ENCODE measurements around the gene AGO4. TPM values are rescaled to one million over a fixed set of nuclear protein-coding genes. Genes with fewer than 3 reads are reported as not detected.

Gene AGO4
- total and polyA plus RNA-seq, 2 donors from 2014 or later, result 3.3 to 12.2 TPM

GRCh38 chr1:35764283-35764682, 43.5 kb upstream of the AGO4 start:
- Histone ChIP-seq H3K27ac (ENCODE audit: low read depth in 2 of 2, low read length in 2 of 2) (no peak overlapping the region), H3K36me3 (ENCODE audit: control insufficient read depth in 2 of 3, insufficient read depth in 3 of 3, low read length in 3 of 3) (no peaks in the 10 kb centered on the region), H3K27me3 (ENCODE audit: control insufficient read depth, insufficient read depth, low read length) (no peaks in the 10 kb centered on the region), H3K4me3 (ENCODE audit: low read length in 3 of 3) (no peak overlapping the region), H3K9ac (ENCODE audit: low read length in 3 of 3) (no peak overlapping the region), H3K9me3 (ENCODE audit: control insufficient read depth in 2 of 3, insufficient read depth in 1 of 3, low read length in 3 of 3) (no peaks in the 10 kb centered on the region), H3K4me1 (ENCODE audit: control insufficient read depth in 2 of 3, insufficient read depth in 2 of 3, low read depth in 1 of 3, low read length in 3 of 3) (no peaks in the 10 kb centered on the region)
- DNase-seq, result no peak
- intact Hi-C loops (cut with DNase I), result no loop called here
- no peak for FAIRE-seq
- TF ChIP-seq CTCF (IDR thresholded peaks at IDR 0.05; ENCODE audit: borderline replicate concordance, extremely low read depth, insufficient read depth), result no peak

GRCh38 chr1:35768350-35769187, 39.2 kb upstream of the AGO4 start:
- intact Hi-C loops (cut with DNase I), result no loop called here
- Histone ChIP-seq H3K9me3 (ENCODE audit: control insufficient read depth in 2 of 3, insufficient read depth in 1 of 3, low read length in 3 of 3) (no peaks in the 10 kb centered on the region), H3K4me1 (ENCODE audit: control insufficient read depth in 2 of 3, insufficient read depth in 2 of 3, low read depth in 1 of 3, low read length in 3 of 3) (no peaks in the 10 kb centered on the region), H3K36me3 (ENCODE audit: control insufficient read depth in 2 of 3, insufficient read depth in 3 of 3, low read length in 3 of 3) (no peaks in the 10 kb centered on the region), H3K27me3 (ENCODE audit: control insufficient read depth, insufficient read depth, low read length) (no peaks in the 10 kb centered on the region), H3K4me3 (ENCODE audit: low read length in 3 of 3) (peak overlapping the region; percentile 59 to 83 (median 77)), H3K9ac (ENCODE audit: low read length in 3 of 3) (peak overlapping the region; percentile 23 to 87 (median 85)), H3K27ac (ENCODE audit: low read depth in 2 of 2, low read length in 2 of 2) (peak overlapping the region; percentile 57 to 80)
- DNase-seq (peak in 3 of 5 donors; percentile 5 to 38 (median 8)), FAIRE-seq (no peak)
- TF ChIP-seq CTCF (IDR thresholded peaks at IDR 0.05; ENCODE audit: borderline replicate concordance, extremely low read depth, insufficient read depth), result no peak

DNA sequence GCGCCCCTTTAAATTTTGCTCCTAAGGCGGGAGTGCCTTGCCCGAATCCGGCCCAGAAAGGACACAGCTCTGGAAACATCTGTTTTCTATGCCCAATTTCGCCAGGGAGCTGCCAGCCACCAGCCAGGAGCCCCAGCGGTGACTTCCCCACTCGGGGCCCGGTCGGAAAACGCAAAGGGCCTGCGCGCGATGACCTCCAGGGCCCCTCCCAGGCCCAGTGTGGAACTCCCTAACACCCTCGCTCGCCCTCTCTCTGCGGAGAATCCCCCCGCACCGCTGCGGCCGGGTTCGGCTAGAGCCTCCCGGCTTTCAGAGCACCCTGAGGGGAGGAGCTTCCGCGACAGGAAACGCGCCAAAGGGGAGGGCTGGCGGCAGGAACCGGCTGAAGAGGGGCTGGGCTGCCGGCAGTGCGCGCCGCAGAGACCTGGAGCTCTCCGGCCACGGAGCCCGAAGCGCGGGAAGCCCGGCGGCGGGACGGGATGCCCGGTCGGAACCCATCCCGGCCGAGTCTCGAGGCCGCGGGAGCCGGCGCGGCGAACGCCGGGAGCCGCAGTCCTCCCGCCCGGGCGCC, 38.5 kb upstream of the AGO4 start:
- no peaks in the 10 kb centered on the region for H3K4me1 ChIP-seq (ENCODE audit: control insufficient read depth in 2 of 3, insufficient read depth in 2 of 3, low read depth in 1 of 3, low read length in 3 of 3)
- H3K9me3 ChIP-seq (ENCODE audit: control insufficient read depth in 2 of 3, insufficient read depth in 1 of 3, low read length in 3 of 3), result no peaks in the 10 kb centered on the region
- no peaks in the 10 kb centered on the region for H3K36me3 ChIP-seq (ENCODE audit: control insufficient read depth in 2 of 3, insufficient read depth in 3 of 3, low read length in 3 of 3)
- intact Hi-C loops (cut with DNase I), result no loop called here
- peak overlapping the region; percentile 57 to 80 for H3K27ac ChIP-seq (ENCODE audit: low read depth in 2 of 2, low read length in 2 of 2)
- no peak for TF ChIP-seq CTCF (IDR thresholded peaks at IDR 0.05; ENCODE audit: borderline replicate concordance, extremely low read depth, insufficient read depth)
- peak overlapping the region; percentile 23 to 87 (median 85) for H3K9ac ChIP-seq (ENCODE audit: low read length in 3 of 3)
- no peaks in the 10 kb centered on the region for H3K27me3 ChIP-seq (ENCODE audit: control insufficient read depth, insufficient read depth, low read length)
- peak; percentile 91 to 97 (median 95) for DNase-seq
- no peak for FAIRE-seq
- peak overlapping the region; percentile 59 to 83 (median 77) for H3K4me3 ChIP-seq (ENCODE audit: low read length in 3 of 3)

Data from kidney (tissue), 14 donors.